K562 (cell line): ENCODE measurements around the gene RGS7. TPM values are rescaled to one million over a fixed set of nuclear protein-coding genes. Genes with fewer than 3 reads are reported as not detected.

ENCODE experiments used
- ATAC-seq: fragments of 200-7000 bp; cut with Tn5 transposase; 3 replicates; pipeline ENCODE4 v1.9.1; 2020; ENCODE audit warnings: moderate library complexity
- BruUV-seq: library from RNA; stranded (reverse); fragments of 400-500 nt; replicated peaks from 2 replicates; lab custom pipeline; 2021; lab: Mats Ljungman, UMichigan
- CTCF ChIA-PET: fragments of 300-600 bp; formaldehyde crosslinking; extraction: SDS; loops from one replicate; lab custom pipeline; 2021; ENCODE audit warnings: low intra/inter-chr PET ratio; lab: Yijun Ruan, JAX
- POLR2A ChIA-PET: fragments of 300-600, 350-650 bp; sonication (Branson Sonifier 250); formaldehyde crosslinking; extraction: SDS; loops from one replicate; lab custom pipeline; 2021; ENCODE audit warnings: antibody characterized with exemption, inconsistent platforms; lab: Yijun Ruan, JAX
- DNase-seq, 4 experiments: peaks; one replicate each; pipeline versions ENCODE4 v3.0.0 to v3.0.0-alpha.2; 2011 to 2018; ENCODE audit warnings: low spot score in 3 of 4, mixed read lengths in 3 of 4; ENCODE audit errors: extremely low read depth in 1 of 4
- FAIRE-seq: peaks from 2 replicates; lab custom pipeline; 2011; peaks lifted over from hg19 to GRCh38; lab: Jason Lieb, UNC
- H2AFZ ChIP-seq: 2 replicates; pipeline ENCODE4 v1.6.0; 2011; ENCODE audit warnings: low read depth, low read length, control low read depth, inconsistent platforms
- H3K27ac ChIP-seq: fragments of 200-600 bp; 3 replicates; pipeline ENCODE4 v1.8.0; 2011; ENCODE audit warnings: low read depth, mild to moderate bottlenecking, control low read depth, inconsistent platforms, low read length, moderate library complexity, mixed read lengths; ENCODE audit errors: extremely low read depth
- H3K27me3 ChIP-seq, 2 experiments: fragments of 300-600 bp in 1 of 2; 2 replicates in 1 of 2; 3 replicates in 1 of 2; pipeline versions ENCODE4 v1.6.0 to v1.8.0; 2011; ENCODE audit warnings: inconsistent platforms in 2 of 2, low read length in 2 of 2, mild to moderate bottlenecking in 1 of 2, mixed read lengths in 1 of 2, moderate library complexity in 1 of 2; ENCODE audit not compliant: control insufficient read depth in 2 of 2, insufficient read depth in 2 of 2
- H3K36me3 ChIP-seq: fragments of 300-600 bp; 3 replicates; pipeline ENCODE4 v1.8.0; 2011; ENCODE audit warnings: mild to moderate bottlenecking, low read length, inconsistent platforms; ENCODE audit not compliant: control insufficient read depth, insufficient read depth
- H3K4me1 ChIP-seq, 2 experiments: fragments of 200-600 bp in 1 of 2; replicated peaks in 1 of 2; 2 replicates in 1 of 2; 3 replicates in 1 of 2; pipeline versions ENCODE4 v1.5.1 to v1.8.0; 2011; ENCODE audit warnings: inconsistent platforms in 2 of 2, low read length in 2 of 2, mild to moderate bottlenecking in 1 of 2, mixed read lengths in 1 of 2, moderate library complexity in 1 of 2; ENCODE audit not compliant: control insufficient read depth in 2 of 2, insufficient read depth in 2 of 2
- H3K4me2 ChIP-seq: 2 replicates; pipeline ENCODE4 v1.6.1; 2011; ENCODE audit warnings: low read length, control low read depth, inconsistent platforms, mixed read lengths; ENCODE audit not compliant: insufficient read depth
- H3K4me3 ChIP-seq: fragments of 200-600 bp; sonication (generic), shearing (Covaris generic); 2 replicates; pipeline ENCODE4 v1.5.1; 2016; ENCODE audit warnings: control low read depth, inconsistent platforms
- H3K79me2 ChIP-seq: fragments of 200-600 bp; 3 replicates; pipeline ENCODE4 v1.8.0; 2011; ENCODE audit warnings: low read length, inconsistent platforms; ENCODE audit not compliant: control insufficient read depth, insufficient read depth
- H3K9ac ChIP-seq, 2 experiments: 2 replicates each; pipeline versions ENCODE4 v1.6.0 to v1.6.1; 2011; ENCODE audit warnings: low read depth in 2 of 2, low read length in 2 of 2, control low read depth in 1 of 2, inconsistent platforms in 1 of 2, mild to moderate bottlenecking in 1 of 2, mixed read lengths in 1 of 2; ENCODE audit not compliant: insufficient read depth in 1 of 2
- H3K9me1 ChIP-seq: one replicate; pipeline ENCODE4 v1.6.0; 2011; ENCODE audit warnings: inconsistent platforms, mild to moderate bottlenecking, low read length, moderate library complexity; ENCODE audit not compliant: control insufficient read depth, insufficient read depth
- H3K9me3 ChIP-seq: replicated peaks from 2 replicates; pipeline ENCODE4 v1.5.1; 2011; ENCODE audit warnings: low read depth, low read length, inconsistent platforms; ENCODE audit not compliant: control insufficient read depth, insufficient read depth
- H4K20me1 ChIP-seq: replicated peaks from 2 replicates; pipeline ENCODE4 v1.6.1; 2011; ENCODE audit warnings: low read length, inconsistent platforms, mixed read lengths; ENCODE audit not compliant: control insufficient read depth, insufficient read depth
- ARID1B ChIP-seq: fragments of 450-650 bp; IDR thresholded peaks from 2 replicates; pipeline ENCODE4 v1.6.1; 2016; ENCODE audit warnings: antibody characterized with exemption, mild to moderate bottlenecking, inconsistent platforms
- BCOR ChIP-seq: fragments of 450-650 bp; IDR thresholded peaks from 2 replicates; pipeline ENCODE4 v1.6.1; 2016
- ZNF253 ChIP-seq: fragments of 250-450 bp; sonication (Bioruptor Pico); conservative IDR thresholded peaks from 2 replicates; pipeline ENCODE4 v1.6.1; 2021; ENCODE audit warnings: mild to moderate bottlenecking
- ZNF408 ChIP-seq: fragments of 250-450 bp; sonication (Bioruptor Pico); IDR thresholded peaks from 2 replicates; pipeline ENCODE4 v1.4.0; 2020; ENCODE audit warnings: low read depth, mild to moderate bottlenecking, moderate library complexity
- ZNF79 ChIP-seq: fragments of 250-450 bp; sonication (Bioruptor Pico); IDR thresholded peaks from 2 replicates; pipeline ENCODE4 v1.4.0; 2020; ENCODE audit warnings: low read depth, mild to moderate bottlenecking, moderate library complexity
- WGBS: fragments of 100-300 bp; shearing (Covaris generic); methylation state at CpG from one replicate; pipeline ENCODE4 v1.1.6; 2016; ENCODE audit warnings: low coverage, mixed read lengths; ENCODE audit not compliant: insufficient coverage; ENCODE audit errors: missing lambda C conversion rate; 5-methylcytosine and 5-hydroxymethylcytosine counted together
- in situ Hi-C: fragments of 300-500 bp; cut with MboI; formaldehyde crosslinking; loops from 4 replicates; pipeline ENCODE4 v1.15.0; 2018; ENCODE audit warnings: inconsistent platforms, mixed read lengths
- intact Hi-C: fragments of 100-400 bp; cut with micrococcal nuclease; formaldehyde crosslinking; loops from 2 replicates; pipeline ENCODE4 v1.14.2; 2022
- polyA plus RNA-seq, 8 experiments: library from polyadenylated mRNA; depleted of rRNA in 4 of 8; stranded (reverse) in 5 of 8; unstranded in 3 of 8; fragments of >200 nt; fragmentation: Nextera tagmentation in 2 of 8; fragmentation: Illumina TruSeq in 1 of 8; extraction: Ambion mirVana in 2 of 8; extraction: Trizol in 1 of 8; gene quantifications; 2 replicates each; pipeline versions ENCODE4 v1.2.1 to v1.2.3, GENCODE V29; 2011 to 2014; ENCODE audit warnings: inconsistent platforms in 1 of 8, missing spikeins in 1 of 8
- total RNA-seq, 7 experiments: library from RNA; depleted of rRNA in 6 of 7; stranded (reverse); fragments of >200 nt in 6 of 7; fragmentation: Illumina TruSeq in 2 of 7; extraction: Trizol in 2 of 7; gene quantifications; 2 replicates each; pipeline versions ENCODE4 v1.2.1 to v1.2.3, GENCODE V29; 2011 to 2021; ENCODE audit warnings: low replicate concordance in 1 of 7
- TF ChIP-seq, protein P1 (sequence below): fragments of 250-450 bp; sonication (Bioruptor Pico); IDR thresholded peaks from 2 replicates; pipeline ENCODE4 v1.5.0; 2021
- TF ChIP-seq, protein P2 (sequence below): IDR thresholded peaks from 3 replicates; pipeline ENCODE4 v1.6.1; 2011; ENCODE audit warnings: borderline replicate concordance, mild to moderate bottlenecking; ENCODE audit not compliant: insufficient read length, insufficient read depth

Gene RGS7
- total and polyA plus RNA-seq, 9 of the 15 experiments (the other 6 are each of a cell fraction or from before 2014, with no cell fraction given): not detected

DNA sequence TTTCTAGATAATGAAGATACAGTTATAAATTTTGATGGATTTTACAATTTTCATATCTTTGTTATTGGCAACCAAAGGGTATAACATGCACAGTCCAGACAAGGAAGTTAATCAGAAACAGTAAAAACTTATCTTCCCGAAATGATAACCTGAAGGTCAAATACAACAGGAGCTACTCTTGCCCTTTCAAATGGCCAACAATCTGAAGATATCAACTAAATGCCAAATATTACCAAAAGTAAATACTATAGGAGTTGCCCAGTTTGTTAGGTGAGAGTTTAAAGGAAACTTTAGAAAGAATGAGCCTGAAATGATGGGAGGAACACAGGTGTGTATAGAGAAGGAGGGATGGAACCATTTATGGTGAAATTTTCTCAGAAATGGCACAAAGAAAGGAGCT, 153.2 kb downstream of the RGS7 start (continued):
- TF ChIP-seq, protein P1, sequence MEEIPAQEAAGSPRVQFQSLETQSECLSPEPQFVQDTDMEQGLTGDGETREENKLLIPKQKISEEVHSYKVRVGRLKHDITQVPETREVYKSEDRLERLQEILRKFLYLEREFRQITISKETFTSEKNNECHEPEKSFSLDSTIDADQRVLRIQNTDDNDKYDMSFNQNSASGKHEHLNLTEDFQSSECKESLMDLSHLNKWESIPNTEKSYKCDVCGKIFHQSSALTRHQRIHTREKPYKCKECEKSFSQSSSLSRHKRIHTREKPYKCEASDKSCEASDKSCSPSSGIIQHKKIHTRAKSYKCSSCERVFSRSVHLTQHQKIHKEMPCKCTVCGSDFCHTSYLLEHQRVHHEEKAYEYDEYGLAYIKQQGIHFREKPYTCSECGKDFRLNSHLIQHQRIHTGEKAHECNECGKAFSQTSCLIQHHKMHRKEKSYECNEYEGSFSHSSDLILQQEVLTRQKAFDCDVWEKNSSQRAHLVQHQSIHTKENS (CRISPR knock-in tag): no peak
- TF ChIP-seq BCOR (no peak), ZNF253 (CRISPR knock-in tag) (no peak), ZNF408 (CRISPR knock-in tag) (no peak), ZNF79 (CRISPR knock-in tag) (no peak)

DNA sequence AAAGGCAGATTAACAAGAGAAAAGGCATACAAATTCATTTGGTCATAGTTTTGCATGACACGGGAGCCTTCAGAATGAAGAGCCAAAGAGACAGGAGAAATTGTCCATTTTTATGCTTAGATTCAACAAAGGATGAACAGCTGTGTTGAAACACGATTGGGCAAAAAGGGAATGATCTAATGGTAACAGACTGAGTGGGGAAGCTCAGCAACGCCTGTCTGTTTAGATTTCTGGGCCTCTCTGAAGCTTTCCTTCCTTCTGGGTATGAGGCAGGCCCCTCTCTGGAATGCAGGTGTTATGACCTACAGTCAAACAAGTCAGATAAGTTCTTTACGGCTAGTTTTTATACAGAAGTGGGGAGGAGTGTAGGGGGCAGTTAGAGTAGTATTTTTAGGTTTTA, 154.6 kb downstream of the RGS7 start:
- intact Hi-C loops: no loop called here
- WGBS: 0% methylated on average over 4 of the region's 4 CpGs
- Histone ChIP-seq H3K9me1 (no peaks in the 10 kb centered on the region), H3K79me2 (no peaks in the 10 kb centered on the region), H3K36me3 (no peaks in the 10 kb centered on the region), H3K27me3 (no peaks in the 10 kb centered on the region), H3K9me3 (no peaks in the 10 kb centered on the region), H2AFZ (no peak overlapping the region), H3K27ac (no peak overlapping the region)
- CTCF ChIA-PET: no interaction called here
- BruUV-seq: no TSS peak
- ATAC-seq: no peak
- POLR2A ChIA-PET: no interaction called here
- TF ChIP-seq ARID1B: no peak
- TF ChIP-seq, protein P2, sequence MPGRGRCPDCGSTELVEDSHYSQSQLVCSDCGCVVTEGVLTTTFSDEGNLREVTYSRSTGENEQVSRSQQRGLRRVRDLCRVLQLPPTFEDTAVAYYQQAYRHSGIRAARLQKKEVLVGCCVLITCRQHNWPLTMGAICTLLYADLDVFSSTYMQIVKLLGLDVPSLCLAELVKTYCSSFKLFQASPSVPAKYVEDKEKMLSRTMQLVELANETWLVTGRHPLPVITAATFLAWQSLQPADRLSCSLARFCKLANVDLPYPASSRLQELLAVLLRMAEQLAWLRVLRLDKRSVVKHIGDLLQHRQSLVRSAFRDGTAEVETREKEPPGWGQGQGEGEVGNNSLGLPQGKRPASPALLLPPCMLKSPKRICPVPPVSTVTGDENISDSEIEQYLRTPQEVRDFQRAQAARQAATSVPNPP: no peak
- TF ChIP-seq, all 486 proteins: peak for 0
- Histone ChIP-seq H3K4me2 (no peak overlapping the region), H3K4me3 (no peak overlapping the region), H4K20me1 (no peaks in the 10 kb centered on the region), H3K4me1 (no peaks in the 10 kb centered on the region), H3K9ac (no peak overlapping the region)
- FAIRE-seq (no peak), DNase-seq (no peak)
- in situ Hi-C loops: no loop called here
